HCT116 (cell line): ENCODE data around the gene SLC2A5. TPM values are rescaled to one million over a fixed set of nuclear protein-coding genes. Genes with fewer than 3 reads are reported as not detected.

ENCODE experiments used
- ATAC-seq: fragments of 200-7000 bp; cut with Tn5 transposase; 2 replicates; pipeline ENCODE4 v1.9.1; 2020; ENCODE audit warnings: mild to moderate bottlenecking, moderate library complexity
- BruUV-seq: library from RNA; stranded (reverse); fragments of 400-500 nt; replicated peaks from 2 replicates; lab custom pipeline; 2021; lab: Mats Ljungman, UMichigan
- CTCF ChIA-PET: fragments of 300-600 bp; sonication (Branson Sonifier 250); formaldehyde crosslinking; loops from one replicate; lab custom pipeline; 2021; ENCODE audit warnings: antibody characterized with exemption; lab: Charles Lee
- POLR2A ChIA-PET: fragments of 300-600, 350-600 bp; sonication (Branson Sonifier 250); formaldehyde crosslinking; loops from one replicate; lab custom pipeline; 2021; ENCODE audit warnings: antibody characterized with exemption; lab: Charles Lee
- RAD21 ChIA-PET, 2 experiments: fragments of 300-600 bp; sonication (Branson Sonifier 250); formaldehyde crosslinking; loops; one replicate each; lab custom pipeline; 2023; ENCODE audit warnings: low total read pairs in 2 of 2; ENCODE audit not compliant: uncharacterized antibody in 2 of 2, unreplicated experiment in 2 of 2, low non-redundant PET in 1 of 2; lab: Charles Lee
- DNase-seq: peaks from one replicate; pipeline ENCODE4 v3.0.0-alpha.2; 2010; ENCODE audit warnings: low read depth, low spot score
- H2AFZ ChIP-seq: fragments of 200-600 bp; shearing (Covaris generic), sonication (generic); 2 replicates; pipeline ENCODE4 v1.6.1; 2017; ENCODE audit warnings: low read depth, mixed run types, mixed read lengths, antibody characterized with exemption, low read length; ENCODE audit not compliant: poor library complexity, severe bottlenecking
- H3K27ac ChIP-seq: 2 replicates; pipeline ENCODE4 v1.5.1; 2012; ENCODE audit warnings: low read depth, low read length
- H3K27me3 ChIP-seq: fragments of 200-600 bp; sonication (generic); 2 replicates; pipeline ENCODE4 v1.6.1; 2016; ENCODE audit warnings: mixed run types, low read length, mixed read lengths; ENCODE audit not compliant: insufficient read depth
- H3K36me3 ChIP-seq, 2 experiments: fragments of 200-500 bp in 1 of 2; fragments of 200-600 bp in 1 of 2; sonication (Bioruptor generic) in 1 of 2; sonication (generic) in 1 of 2; 2 replicates each; pipeline versions ENCODE4 v1.5.1 to v1.6.1; 2014 to 2016; ENCODE audit warnings: low read length in 2 of 2, inconsistent platforms in 1 of 2, mixed read lengths in 1 of 2, mixed run types in 1 of 2; ENCODE audit not compliant: insufficient read depth in 2 of 2, control insufficient read depth in 1 of 2
- H3K4me1 ChIP-seq, 2 experiments: fragments of 200-600 bp in 1 of 2; sonication (generic) in 1 of 2; 2 replicates each; pipeline versions ENCODE4 v1.5.1 to v1.6.1; 2012 to 2017; ENCODE audit warnings: low read length in 2 of 2, inconsistent platforms in 1 of 2, mild to moderate bottlenecking in 1 of 2, mixed read lengths in 1 of 2, mixed run types in 1 of 2, moderate library complexity in 1 of 2; ENCODE audit not compliant: insufficient read depth in 2 of 2, control insufficient read depth in 1 of 2
- H3K4me2 ChIP-seq: fragments of 200-600 bp; sonication (generic); 2 replicates; pipeline ENCODE4 v1.6.1; 2017; ENCODE audit warnings: mixed run types, low read length, mixed read lengths
- H3K4me3 ChIP-seq, 2 experiments: fragments of 200-600 bp in 1 of 2; sonication (generic) in 1 of 2; replicated peaks in 1 of 2; 2 replicates each; pipeline ENCODE4 v1.5.1; 2011 to 2016; ENCODE audit warnings: low read length in 2 of 2, control low read depth in 1 of 2, low read depth in 1 of 2, mild to moderate bottlenecking in 1 of 2, mixed read lengths in 1 of 2, mixed run types in 1 of 2
- H3K79me2 ChIP-seq: fragments of 200-600 bp; sonication (generic); 2 replicates; pipeline ENCODE4 v1.6.1; 2017; ENCODE audit warnings: mild to moderate bottlenecking, mixed run types, low read length, moderate library complexity, mixed read lengths; ENCODE audit not compliant: insufficient read depth
- H3K9ac ChIP-seq: fragments of 200-600 bp; sonication (generic); 2 replicates; pipeline ENCODE4 v1.6.1; 2016; ENCODE audit warnings: low read length, mixed read lengths
- H3K9me2 ChIP-seq: fragments of 200-600 bp; sonication (generic), shearing (Covaris generic); 2 replicates; pipeline ENCODE4 v1.6.1; 2017; ENCODE audit warnings: mixed run types, mild to moderate bottlenecking, moderate library complexity; ENCODE audit not compliant: insufficient read depth
- H3K9me3 ChIP-seq, 2 experiments: fragments of 200-500 bp in 1 of 2; fragments of 200-600 bp in 1 of 2; sonication (Bioruptor generic) in 1 of 2; sonication (generic) in 1 of 2; 2 replicates each; pipeline ENCODE4 v1.6.1; 2014 to 2017; ENCODE audit warnings: low read length in 2 of 2, mixed read lengths in 2 of 2, inconsistent platforms in 1 of 2, low read depth in 1 of 2, mild to moderate bottlenecking in 1 of 2, mixed run types in 1 of 2, moderate library complexity in 1 of 2; ENCODE audit not compliant: control insufficient read depth in 1 of 2, insufficient read depth in 1 of 2
- H4K20me1 ChIP-seq: fragments of 200-600 bp; sonication (generic), shearing (Covaris generic); 2 replicates; pipeline ENCODE4 v1.6.1; 2017; ENCODE audit warnings: mixed run types, mild to moderate bottlenecking, moderate library complexity; ENCODE audit not compliant: insufficient read depth
- EGR1 ChIP-seq: IDR thresholded peaks from 2 replicates; pipeline ENCODE4 v1.6.1; 2012; ENCODE audit warnings: low read depth
- ELF1 ChIP-seq: IDR thresholded peaks from 2 replicates; pipeline ENCODE4 v1.6.1; 2012; ENCODE audit warnings: low read depth, borderline replicate concordance
- JUND ChIP-seq: IDR thresholded peaks from 2 replicates; pipeline ENCODE4 v1.6.1; 2012
- POLR2AphosphoS5 ChIP-seq: IDR thresholded peaks from 2 replicates; pipeline ENCODE4 v1.6.1; 2011; ENCODE audit warnings: mild to moderate bottlenecking, low read depth, low read length, moderate library complexity
- RAD21 ChIP-seq: IDR thresholded peaks from 2 replicates; pipeline ENCODE4 v1.6.1; 2012; ENCODE audit warnings: low read depth, mild to moderate bottlenecking
- SIN3A ChIP-seq: IDR thresholded peaks from 2 replicates; pipeline ENCODE4 v1.6.1; 2012; ENCODE audit warnings: low read depth
- TCF7L2 ChIP-seq: IDR thresholded peaks from 2 replicates; pipeline ENCODE4 v1.7.0; 2011; ENCODE audit warnings: borderline replicate concordance, inconsistent platforms; ENCODE audit not compliant: insufficient read depth, insufficient read length; ENCODE audit errors: extremely low read depth
- YY1 ChIP-seq: IDR thresholded peaks from 2 replicates; pipeline ENCODE4 v1.6.1; 2011; ENCODE audit warnings: low read length, low read depth, moderate library complexity, mild to moderate bottlenecking; ENCODE audit not compliant: insufficient replicate concordance; ENCODE audit errors: extremely low read depth
- ZFX ChIP-seq: fragments of 450-650 bp; IDR thresholded peaks from 2 replicates; pipeline ENCODE4 v1.6.1; 2017
- ZNF274 ChIP-seq: fragments of 200-500 bp; sonication (Bioruptor generic); IDR thresholded peaks from 2 replicates; pipeline ENCODE4 v1.6.1; 2014; ENCODE audit warnings: mild to moderate bottlenecking, low read depth, low read length, inconsistent platforms
- intact Hi-C: fragments of 100-400 bp; cut with micrococcal nuclease; formaldehyde crosslinking; loops from 2 replicates; pipeline ENCODE4 v1.10.0; 2022
- total RNA-seq: library from RNA; stranded (reverse); gene quantifications from one replicate; pipeline ENCODE4 v1.2.1, GENCODE V29; 2021; ENCODE audit not compliant: unreplicated experiment
- TF ChIP-seq, protein P1 (sequence below), 3 experiments: fragments of 200-600 bp in 1 of 3; sonication (generic) in 1 of 3; IDR thresholded peaks in 2 of 3; conservative IDR thresholded peaks in 1 of 3; 2 replicates each; pipeline ENCODE4 v1.5.1; 2012 to 2017; ENCODE audit warnings: low read depth in 2 of 3, low read length in 2 of 3, antibody characterized with exemption in 1 of 3, borderline replicate concordance in 1 of 3, control low read depth in 1 of 3, mild to moderate bottlenecking in 1 of 3, mixed read lengths in 1 of 3, mixed run types in 1 of 3, moderate library complexity in 1 of 3; ENCODE audit not compliant: insufficient read depth in 1 of 3
- TF ChIP-seq, protein P2 (sequence below): IDR thresholded peaks from 2 replicates; pipeline ENCODE4 v1.6.1; 2012; ENCODE audit warnings: low read depth
- TF ChIP-seq, protein P3 (sequence below): IDR thresholded peaks from 2 replicates; pipeline ENCODE4 v1.6.1; 2012

The SLC2A5 gene
- total RNA-seq, 1 experiment from 2014 or later = not detected

DNA sequence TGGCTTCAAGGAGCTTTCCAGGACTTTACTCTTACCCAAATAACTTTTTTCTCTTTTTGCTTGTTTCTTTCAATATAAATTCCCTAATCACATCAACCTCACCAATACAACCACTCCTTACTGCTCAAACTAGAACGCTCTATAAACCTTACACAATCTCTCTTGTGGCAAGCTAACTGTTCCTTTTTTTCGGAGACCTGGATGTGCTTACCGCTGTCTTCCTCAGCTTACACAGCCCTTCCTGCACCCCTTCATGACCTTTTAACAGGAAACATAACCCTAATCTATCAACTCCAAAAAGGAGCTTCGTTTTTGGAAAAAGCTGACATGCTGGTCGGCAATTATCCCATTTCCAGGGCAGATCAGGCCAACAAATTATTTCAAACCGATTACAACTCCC, 24.1 kb upstream of the SLC2A5 start:
- POLR2A ChIA-PET = no interaction called here
- BruUV-seq = no TSS peak
- TF ChIP-seq YY1 = no peak
- no peak for TF ChIP-seq ZFX
- TF ChIP-seq SIN3A = no peak

GRCh38 chr1:9093091-9093490, 23.7 kb upstream of the SLC2A5 start:
- intact Hi-C loops = no loop called here
- Histone ChIP-seq H3K79me2 (no peaks in the 10 kb centered on the region), H3K9ac (no peak overlapping the region), H3K27ac (no peak overlapping the region), H3K9me3 (no peaks in the 10 kb centered on the region), H2AFZ (no peak overlapping the region), H3K4me2 (no peak overlapping the region), H3K4me3 (no peak overlapping the region), H3K27me3 (no peaks in the 10 kb centered on the region; the same call in 1 of the 2 replicates), H3K4me1 (no peaks in the 10 kb centered on the region), H3K36me3 (no peaks in the 10 kb centered on the region), H3K9me2 (no peaks in the 10 kb centered on the region), H4K20me1 (no peaks in the 10 kb centered on the region)
- ChIA-PET RAD21 (no interaction called here), POLR2A (no interaction called here), CTCF (no interaction called here)
- no TSS peak for BruUV-seq
- ATAC-seq = no peak
- no peak for DNase-seq
- TF ChIP-seq ELF1 (no peak), ZFX (no peak), TCF7L2 (no peak), RAD21 (no peak), EGR1 (no peak), ZNF274 (no peak), POLR2AphosphoS5 (no peak), YY1 (no peak), JUND (no peak)
- TF ChIP-seq, protein P1, sequence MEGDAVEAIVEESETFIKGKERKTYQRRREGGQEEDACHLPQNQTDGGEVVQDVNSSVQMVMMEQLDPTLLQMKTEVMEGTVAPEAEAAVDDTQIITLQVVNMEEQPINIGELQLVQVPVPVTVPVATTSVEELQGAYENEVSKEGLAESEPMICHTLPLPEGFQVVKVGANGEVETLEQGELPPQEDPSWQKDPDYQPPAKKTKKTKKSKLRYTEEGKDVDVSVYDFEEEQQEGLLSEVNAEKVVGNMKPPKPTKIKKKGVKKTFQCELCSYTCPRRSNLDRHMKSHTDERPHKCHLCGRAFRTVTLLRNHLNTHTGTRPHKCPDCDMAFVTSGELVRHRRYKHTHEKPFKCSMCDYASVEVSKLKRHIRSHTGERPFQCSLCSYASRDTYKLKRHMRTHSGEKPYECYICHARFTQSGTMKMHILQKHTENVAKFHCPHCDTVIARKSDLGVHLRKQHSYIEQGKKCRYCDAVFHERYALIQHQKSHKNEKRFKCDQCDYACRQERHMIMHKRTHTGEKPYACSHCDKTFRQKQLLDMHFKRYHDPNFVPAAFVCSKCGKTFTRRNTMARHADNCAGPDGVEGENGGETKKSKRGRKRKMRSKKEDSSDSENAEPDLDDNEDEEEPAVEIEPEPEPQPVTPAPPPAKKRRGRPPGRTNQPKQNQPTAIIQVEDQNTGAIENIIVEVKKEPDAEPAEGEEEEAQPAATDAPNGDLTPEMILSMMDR (IDR thresholded peaks at IDR 0.05 in 2 of 3, conservative IDR thresholded peaks at IDR 0.05 in 1 of 3; ENCODE audit: borderline replicate concordance in 1 of 3, insufficient read depth in 1 of 3, low read depth in 2 of 3, low read length in 2 of 3) = no peak
- TF ChIP-seq, protein P2, sequence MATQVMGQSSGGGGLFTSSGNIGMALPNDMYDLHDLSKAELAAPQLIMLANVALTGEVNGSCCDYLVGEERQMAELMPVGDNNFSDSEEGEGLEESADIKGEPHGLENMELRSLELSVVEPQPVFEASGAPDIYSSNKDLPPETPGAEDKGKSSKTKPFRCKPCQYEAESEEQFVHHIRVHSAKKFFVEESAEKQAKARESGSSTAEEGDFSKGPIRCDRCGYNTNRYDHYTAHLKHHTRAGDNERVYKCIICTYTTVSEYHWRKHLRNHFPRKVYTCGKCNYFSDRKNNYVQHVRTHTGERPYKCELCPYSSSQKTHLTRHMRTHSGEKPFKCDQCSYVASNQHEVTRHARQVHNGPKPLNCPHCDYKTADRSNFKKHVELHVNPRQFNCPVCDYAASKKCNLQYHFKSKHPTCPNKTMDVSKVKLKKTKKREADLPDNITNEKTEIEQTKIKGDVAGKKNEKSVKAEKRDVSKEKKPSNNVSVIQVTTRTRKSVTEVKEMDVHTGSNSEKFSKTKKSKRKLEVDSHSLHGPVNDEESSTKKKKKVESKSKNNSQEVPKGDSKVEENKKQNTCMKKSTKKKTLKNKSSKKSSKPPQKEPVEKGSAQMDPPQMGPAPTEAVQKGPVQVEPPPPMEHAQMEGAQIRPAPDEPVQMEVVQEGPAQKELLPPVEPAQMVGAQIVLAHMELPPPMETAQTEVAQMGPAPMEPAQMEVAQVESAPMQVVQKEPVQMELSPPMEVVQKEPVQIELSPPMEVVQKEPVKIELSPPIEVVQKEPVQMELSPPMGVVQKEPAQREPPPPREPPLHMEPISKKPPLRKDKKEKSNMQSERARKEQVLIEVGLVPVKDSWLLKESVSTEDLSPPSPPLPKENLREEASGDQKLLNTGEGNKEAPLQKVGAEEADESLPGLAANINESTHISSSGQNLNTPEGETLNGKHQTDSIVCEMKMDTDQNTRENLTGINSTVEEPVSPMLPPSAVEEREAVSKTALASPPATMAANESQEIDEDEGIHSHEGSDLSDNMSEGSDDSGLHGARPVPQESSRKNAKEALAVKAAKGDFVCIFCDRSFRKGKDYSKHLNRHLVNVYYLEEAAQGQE = no peak
- TF ChIP-seq, protein P3, sequence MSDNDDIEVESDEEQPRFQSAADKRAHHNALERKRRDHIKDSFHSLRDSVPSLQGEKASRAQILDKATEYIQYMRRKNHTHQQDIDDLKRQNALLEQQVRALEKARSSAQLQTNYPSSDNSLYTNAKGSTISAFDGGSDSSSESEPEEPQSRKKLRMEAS = no peak

More for the DNA sequence above, 24.1 kb upstream of the SLC2A5 start:
- Histone ChIP-seq H3K4me2 (no peak overlapping the region), H3K4me1 (no peaks in the 10 kb centered on the region), H3K27ac (no peak overlapping the region), H4K20me1 (no peaks in the 10 kb centered on the region), H3K36me3 (no peaks in the 10 kb centered on the region), H3K79me2 (no peaks in the 10 kb centered on the region), H2AFZ (no peak overlapping the region), H3K4me3 (no peak overlapping the region), H3K27me3 (no peaks in the 10 kb centered on the region; the same call in 1 of the 2 replicates), H3K9me2 (no peaks in the 10 kb centered on the region), H3K9ac (no peak overlapping the region), H3K9me3 (no peaks in the 10 kb centered on the region)
- ChIA-PET CTCF (no interaction called here), RAD21 (no interaction called here)
- ATAC-seq = no peak
- intact Hi-C loops = no loop called here
- no peak for DNase-seq
